Measurements from ENCODE around the gene PMPCB. TPM values are rescaled to one million over a fixed set of nuclear protein-coding genes. Genes with fewer than 3 reads are reported as not detected.
A peak's percentile ranks its signal among the peaks of the same experiment; 100 is the strongest.

PMPCB gene
- total and polyA plus RNA-seq, 4 donors, result 65.2 to 73.4 (median 71.0) TPM

DNA sequence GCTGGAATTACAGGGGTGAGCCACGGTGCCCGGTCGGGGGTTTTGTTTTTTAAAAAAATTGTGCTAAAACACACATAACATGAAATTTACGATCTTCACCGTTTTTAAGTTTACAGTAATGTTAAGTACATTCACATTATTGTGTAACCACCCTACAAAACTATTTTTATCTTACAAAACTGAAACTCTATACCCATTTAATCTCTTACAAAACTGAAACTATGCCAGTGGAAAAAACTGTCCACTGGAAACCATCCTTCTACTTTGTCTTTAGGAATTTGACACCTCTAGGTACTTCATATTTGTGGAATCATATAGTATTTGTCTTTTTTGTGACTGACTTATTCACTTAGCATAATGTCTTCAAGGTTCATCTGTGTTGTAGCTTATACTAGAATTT is 49.2 kb downstream of the PMPCB start:
- no peak overlapping the region for H3K27ac ChIP-seq (ENCODE audit: low read depth, low read length)
- WGBS (ENCODE audit: insufficient coverage), result 93% methylated on average over 3 of the region's 5 CpGs
- no peak overlapping the region for H3K4me3 ChIP-seq (ENCODE audit: low read depth, low read length)
- H3K36me3 ChIP-seq (ENCODE audit: control insufficient read depth, insufficient read depth, low read length), result no peaks in the 10 kb centered on the region
- no peaks in the 10 kb centered on the region for H3K27me3 ChIP-seq (ENCODE audit: control insufficient read depth, insufficient read depth, low read length)
- no peaks in the 10 kb centered on the region for H3K9me3 ChIP-seq (ENCODE audit: control insufficient read depth, insufficient read depth, low read length)
- peaks cover 14% of the 10 kb centered on the region for H3K4me1 ChIP-seq (ENCODE audit: control insufficient read depth, insufficient read depth, low read length)
- no peak for DNase-seq (ENCODE audit: low read depth in 4 of 6, low spot score in 6 of 6)

DNA sequence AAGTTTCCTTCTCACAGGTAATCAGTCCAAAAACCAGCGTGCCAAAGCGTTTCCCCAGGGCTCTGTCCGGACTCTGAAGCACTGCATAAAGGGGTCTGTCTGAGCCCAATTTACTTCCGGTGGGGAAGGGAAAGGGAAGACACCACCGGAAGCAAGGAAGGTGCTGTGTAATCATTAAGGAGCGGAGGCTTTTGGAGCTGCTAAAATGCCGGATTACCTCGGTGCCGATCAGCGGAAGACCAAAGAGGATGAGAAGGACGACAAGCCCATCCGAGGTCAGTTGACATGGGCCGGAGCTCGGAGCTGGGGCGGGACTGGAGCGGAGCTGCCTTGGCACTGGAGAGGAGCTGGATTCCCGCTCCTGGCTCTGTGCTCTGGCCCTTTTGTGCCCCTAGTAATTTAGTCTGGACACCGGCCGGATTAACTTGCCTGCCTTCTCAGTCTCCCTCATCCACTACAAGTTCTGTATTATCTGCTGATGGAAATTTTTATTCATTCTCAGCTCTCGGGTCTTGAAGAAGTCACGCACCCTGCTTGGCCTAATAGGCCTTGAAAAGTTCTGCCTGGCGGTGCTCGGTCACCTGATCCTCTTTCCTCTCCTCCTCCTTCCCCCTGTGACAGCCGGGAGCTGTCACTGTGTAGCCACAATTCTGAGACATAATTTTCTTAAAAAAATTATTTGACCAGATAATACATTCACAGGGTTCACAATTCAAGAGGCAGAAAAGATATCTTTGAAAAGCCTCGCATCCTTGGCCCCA is 50.5 kb downstream of the PMPCB start, which contains the start of gene PSMC2:
TSS of gene PSMC2 (plus strand) at position 137 of the 761 bp plus-strand sequence. CDS start at position 206, 69 bp downstream.
- 0% methylated on average over 22 of the region's 25 CpGs for WGBS (ENCODE audit: insufficient coverage)

GRCh38 chr7:103348452-103348851 is 51.2 kb downstream of the PMPCB start:
- H3K27me3 ChIP-seq (ENCODE audit: control insufficient read depth, insufficient read depth, low read length), result no peaks in the 10 kb centered on the region
- H3K4me1 ChIP-seq (ENCODE audit: control insufficient read depth, insufficient read depth, low read length), result peaks cover 8% of the 10 kb centered on the region
- DNase-seq (ENCODE audit: low read depth in 4 of 6, low spot score in 6 of 6), result no peak
- H3K27ac ChIP-seq (ENCODE audit: low read depth, low read length), result no peak overlapping the region
- WGBS (ENCODE audit: insufficient coverage), result 27% methylated on average over 7 of the region's 13 CpGs
- peaks cover 6% of the 10 kb centered on the region for H3K36me3 ChIP-seq (ENCODE audit: control insufficient read depth, insufficient read depth, low read length)
- no peaks in the 10 kb centered on the region for H3K9me3 ChIP-seq (ENCODE audit: control insufficient read depth, insufficient read depth, low read length)
- peak overlapping the region; percentile 97 for H3K4me3 ChIP-seq (ENCODE audit: low read depth, low read length)

More for the DNA sequence above, 50.5 kb downstream of the PMPCB start, which contains the start of gene PSMC2:
- Histone ChIP-seq H3K4me1 (ENCODE audit: control insufficient read depth, insufficient read depth, low read length) (peaks cover 14% of the 10 kb centered on the region), H3K27me3 (ENCODE audit: control insufficient read depth, insufficient read depth, low read length) (no peaks in the 10 kb centered on the region), H3K9me3 (ENCODE audit: control insufficient read depth, insufficient read depth, low read length) (no peaks in the 10 kb centered on the region), H3K36me3 (ENCODE audit: control insufficient read depth, insufficient read depth, low read length) (peaks cover 3% of the 10 kb centered on the region), H3K27ac (ENCODE audit: low read depth, low read length) (peak within 1 kb of the TSS; percentile 96), H3K4me3 (ENCODE audit: low read depth, low read length) (peak within 1 kb of the TSS; percentile 97)
- DNase-seq (ENCODE audit: low read depth in 4 of 6, low spot score in 6 of 6), result peak; percentile 90 to 98 (median 96)

DNA sequence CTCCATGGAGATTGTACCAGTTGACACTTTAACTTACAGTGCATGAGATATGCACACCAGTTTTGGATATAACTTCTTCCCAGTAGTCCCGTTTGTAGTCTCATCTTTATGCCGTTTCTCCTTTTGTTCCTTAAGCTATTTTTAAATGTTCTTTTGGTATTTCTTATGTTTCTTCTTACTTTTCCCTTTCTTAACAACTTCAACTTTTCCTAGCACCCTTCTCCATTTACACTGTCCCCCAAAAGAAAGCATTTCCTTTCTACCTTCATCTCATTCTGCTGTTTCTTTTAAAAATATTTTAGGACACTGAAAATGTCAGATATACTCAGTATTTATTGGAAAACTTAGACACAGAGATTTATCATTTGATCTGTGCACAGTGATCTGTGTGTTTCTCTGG is 51.7 kb downstream of the PMPCB start:
- H3K4me1 ChIP-seq (ENCODE audit: control insufficient read depth, insufficient read depth, low read length), result peaks cover 8% of the 10 kb centered on the region
- DNase-seq (ENCODE audit: low read depth in 4 of 6, low spot score in 6 of 6), result no peak
- H3K36me3 ChIP-seq (ENCODE audit: control insufficient read depth, insufficient read depth, low read length), result peaks cover 6% of the 10 kb centered on the region
- H3K4me3 ChIP-seq (ENCODE audit: low read depth, low read length), result peak overlapping the region; percentile 97
- H3K9me3 ChIP-seq (ENCODE audit: control insufficient read depth, insufficient read depth, low read length), result no peaks in the 10 kb centered on the region
- no peak overlapping the region for H3K27ac ChIP-seq (ENCODE audit: low read depth, low read length)
- H3K27me3 ChIP-seq (ENCODE audit: control insufficient read depth, insufficient read depth, low read length), result no peaks in the 10 kb centered on the region
- WGBS (ENCODE audit: insufficient coverage), result no CpG with 5 or more reads among the region's 2 CpGs

DNA sequence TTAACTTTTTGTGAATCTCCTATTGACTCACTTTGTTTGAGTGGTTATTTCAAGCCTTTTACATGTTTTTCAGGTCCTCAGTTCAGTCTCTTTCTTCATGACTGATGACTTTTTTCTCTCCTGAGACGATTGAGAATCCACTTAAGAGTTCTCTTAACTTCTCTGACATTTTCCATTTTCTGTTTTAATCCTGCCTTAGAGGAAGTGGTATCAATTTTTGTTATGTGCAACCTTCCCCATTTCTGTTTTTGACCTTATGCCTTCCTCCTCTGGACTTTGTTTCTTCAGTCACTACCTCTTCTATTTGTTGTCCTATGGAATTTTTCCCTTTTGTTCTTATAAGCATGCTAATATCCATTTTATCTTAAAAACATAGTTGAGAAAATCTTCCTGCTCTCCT is 52.6 kb downstream of the PMPCB start:
- no peak for DNase-seq (ENCODE audit: low read depth in 4 of 6, low spot score in 6 of 6)
- Histone ChIP-seq H3K4me3 (ENCODE audit: low read depth, low read length) (no peak overlapping the region), H3K27me3 (ENCODE audit: control insufficient read depth, insufficient read depth, low read length) (no peaks in the 10 kb centered on the region), H3K36me3 (ENCODE audit: control insufficient read depth, insufficient read depth, low read length) (peaks cover 11% of the 10 kb centered on the region), H3K9me3 (ENCODE audit: control insufficient read depth, insufficient read depth, low read length) (no peaks in the 10 kb centered on the region), H3K27ac (ENCODE audit: low read depth, low read length) (no peak overlapping the region), H3K4me1 (ENCODE audit: control insufficient read depth, insufficient read depth, low read length) (peaks cover 8% of the 10 kb centered on the region)
- no CpG with 5 or more reads among the region's 1 CpG for WGBS (ENCODE audit: insufficient coverage)

Small RNA genes lying within 50 kb of the gene (small RNA-seq; reads per million reads assigned to genes)
- 0.06 reads per million for gene RPS29P16 (ENCODE audit: low replicate concordance)

Other genes with a start within 250 kb of the PMPCB start
- 1 to 10 TPM; 7.2 to 8.9 TPM for gene FBXL13, start 222.6 kb upstream of the PMPCB start, total RNA-seq
- gene FBXL13, start 222.6 kb upstream of the PMPCB start, polyA plus RNA-seq (ENCODE audit: insufficient read length in 2 of 2), result 1 to 10 TPM; 2.2 to 2.8 TPM
- gene ARMC10, start 222.3 kb upstream of the PMPCB start, total RNA-seq, result 10 to 100 TPM; 42.2 to 46.5 TPM
- gene ARMC10, start 222.3 kb upstream of the PMPCB start, polyA plus RNA-seq (ENCODE audit: insufficient read length in 2 of 2), result 10 to 100 TPM; 45.7 to 52.7 TPM
- 10 to 100 TPM; 28.7 to 46.7 TPM for gene NAPEPLD, start 148.3 kb upstream of the PMPCB start, total RNA-seq
- gene NAPEPLD, start 148.3 kb upstream of the PMPCB start, polyA plus RNA-seq (ENCODE audit: insufficient read length in 2 of 2), result 10 to 100 TPM; 26.1 to 31.5 TPM
- gene DNAJC2, start 47.3 kb downstream of the PMPCB start, total RNA-seq, result 10 to 100 TPM; 16.3 to 22.5 TPM
- 10 to 100 TPM; 26.7 to 28.9 TPM for gene DNAJC2, start 47.3 kb downstream of the PMPCB start, polyA plus RNA-seq (ENCODE audit: insufficient read length in 2 of 2)
- 100 to 1,000 TPM; 118 to 153 TPM for gene PSMC2, start 50.2 kb downstream of the PMPCB start, total RNA-seq
- gene PSMC2, start 50.2 kb downstream of the PMPCB start, polyA plus RNA-seq (ENCODE audit: insufficient read length in 2 of 2), result 100 to 1,000 TPM; 103 to 105 TPM
- under 1 TPM; 0.44 to 0.99 TPM for gene SLC26A5, start 148.8 kb downstream of the PMPCB start, total RNA-seq
- under 1 TPM; 0.30 to 0.77 TPM for gene SLC26A5, start 148.8 kb downstream of the PMPCB start, polyA plus RNA-seq (ENCODE audit: insufficient read length in 2 of 2)